Measurements from ENCODE around the gene SMAD9. TPM values are rescaled to one million over a fixed set of nuclear protein-coding genes. Genes with fewer than 3 reads are reported as not detected.

The SMAD9 gene
- total RNA-seq (2014; rRNA removed; shearing (Covaris generic); ENCODE audit: low replicate concordance) = 0.19 TPM in 1 of 2 replicates, not detected in the other

DNA sequence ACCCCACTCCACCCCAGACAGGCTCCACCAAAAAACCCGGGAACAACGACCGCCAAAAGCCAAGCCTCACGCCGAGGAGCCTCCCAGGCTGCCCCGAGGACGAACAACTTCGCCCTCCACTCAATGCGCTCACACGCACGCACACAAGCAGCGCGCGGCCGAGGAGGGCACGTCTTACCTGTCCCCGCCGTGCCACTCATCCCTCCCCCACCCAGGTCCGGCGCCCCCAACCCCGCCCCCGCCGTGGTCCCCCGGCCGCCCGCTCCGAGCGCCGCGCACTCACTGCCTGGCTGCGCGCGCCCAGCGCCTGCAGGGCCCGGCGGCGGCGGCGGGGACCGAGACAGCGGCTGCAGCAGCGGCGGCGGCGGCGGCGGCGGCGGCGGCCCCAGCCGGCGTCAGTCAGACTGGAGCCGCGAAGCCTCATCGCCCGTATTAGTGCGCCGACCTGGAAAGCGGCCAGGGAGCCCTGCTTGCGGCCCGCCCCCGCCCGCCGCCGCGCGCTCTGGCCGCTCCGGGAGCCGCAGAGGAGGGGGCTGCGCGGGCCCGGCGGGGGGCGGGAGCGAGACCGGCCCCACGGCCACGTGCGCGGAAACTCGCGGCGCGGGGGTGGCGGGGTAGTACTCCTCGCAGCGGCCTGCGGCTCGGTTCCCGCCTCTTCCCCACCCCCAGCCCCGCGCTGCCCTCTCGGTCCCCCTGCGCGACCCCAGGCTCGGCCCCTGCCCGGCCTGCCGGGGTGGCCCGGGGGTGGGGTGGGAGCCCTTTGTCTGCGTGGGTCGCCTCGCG, at the start of gene SMAD9:
Gene SMAD9 (minus strand): TSS at position 406 of the 783 bp plus-strand sequence. CDS start 40,549 bp downstream, outside the sequence.
- Histone ChIP-seq H4K20me1 (ENCODE audit: insufficient read depth, low read depth, low read length) (no peaks in the 10 kb centered on the region), H3K9me2 (replicated peaks; ENCODE audit: insufficient read depth, low read length) (no peaks in the 10 kb centered on the region), H3K4me1 (ENCODE audit: low read length) (peaks cover 9% of the 10 kb centered on the region), H3K79me2 (ENCODE audit: low read length) (no peaks in the 10 kb centered on the region), H3K36me3 (ENCODE audit: insufficient read depth, low read length) (no peaks in the 10 kb centered on the region), H3K9me3 (ENCODE audit: low read length) (no peaks in the 10 kb centered on the region), H3K27ac (ENCODE audit: low read length) (no peak within 1 kb of the TSS), H2AFZ (ENCODE audit: low read length) (no peak within 1 kb of the TSS), H3K4me2 (ENCODE audit: low read depth, low read length, poor library complexity, severe bottlenecking) (no peak within 1 kb of the TSS), H3K9ac (ENCODE audit: low read length) (no peak within 1 kb of the TSS), H3K27me3 (ENCODE audit: low read length) (no peaks in the 10 kb centered on the region), H3K4me3 (ENCODE audit: low read length) (no peak within 1 kb of the TSS)
- no peak for DNase-seq

DNA sequence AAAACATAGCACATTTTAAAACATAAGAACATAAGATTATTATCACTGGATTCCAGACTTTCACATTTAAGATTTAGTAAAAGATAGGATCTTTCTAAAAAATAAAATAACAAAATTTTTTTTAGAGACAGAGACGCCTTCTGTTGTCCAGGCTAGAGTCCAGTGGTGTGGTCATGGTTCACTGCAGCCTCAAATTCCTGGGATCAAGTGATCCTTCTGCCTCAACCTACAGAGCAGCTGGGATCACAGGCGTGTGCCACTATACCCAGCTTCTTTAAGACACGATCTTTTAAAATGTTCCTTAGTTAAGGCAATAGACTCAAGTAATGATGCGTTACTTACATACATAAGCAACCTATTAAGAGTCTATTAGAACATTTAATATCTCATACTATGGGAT, 46.4 kb upstream of the SMAD9 start:
- no peak overlapping the region for H3K4me2 ChIP-seq (ENCODE audit: low read depth, low read length, poor library complexity, severe bottlenecking)
- peaks cover 61% of the 10 kb centered on the region; the same call in 1 of the 2 replicates for H3K36me3 ChIP-seq (ENCODE audit: insufficient read depth, low read length)

DNA sequence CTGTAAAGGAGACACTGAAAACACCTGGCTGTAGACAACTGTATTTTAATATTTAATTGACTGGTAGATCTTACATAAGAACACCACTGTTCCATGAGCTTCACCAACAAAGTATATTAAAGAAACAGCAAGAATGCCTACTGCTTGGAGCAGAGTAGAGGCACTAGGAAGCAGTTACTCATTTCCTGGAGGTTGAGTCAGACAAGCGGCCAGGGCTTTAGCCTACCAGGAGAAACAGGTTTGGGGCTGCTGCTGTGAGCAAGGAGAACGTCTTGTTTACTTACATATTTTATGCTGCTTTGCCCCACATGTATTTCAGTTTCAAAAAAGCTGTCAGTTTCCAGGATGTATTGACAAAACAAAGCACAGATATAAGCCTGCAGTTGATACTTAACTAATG, 45.7 kb upstream of the SMAD9 start:
- Histone ChIP-seq H3K9me3 (ENCODE audit: low read length) (no peaks in the 10 kb centered on the region), H3K4me1 (ENCODE audit: low read length) (no peaks in the 10 kb centered on the region), H3K27ac (ENCODE audit: low read length) (no peak overlapping the region), H3K36me3 (ENCODE audit: insufficient read depth, low read length) (peaks cover 56% of the 10 kb centered on the region; the same call in 1 of the 2 replicates), H4K20me1 (ENCODE audit: insufficient read depth, low read depth, low read length) (no peaks in the 10 kb centered on the region), H3K9me2 (replicated peaks; ENCODE audit: insufficient read depth, low read length) (no peaks in the 10 kb centered on the region), H3K27me3 (ENCODE audit: low read length) (no peaks in the 10 kb centered on the region), H3K4me2 (ENCODE audit: low read depth, low read length, poor library complexity, severe bottlenecking) (no peak overlapping the region), H3K4me3 (ENCODE audit: low read length) (no peak overlapping the region), H3K9ac (ENCODE audit: low read length) (no peak overlapping the region), H3K79me2 (ENCODE audit: low read length) (peaks cover 13% of the 10 kb centered on the region), H2AFZ (ENCODE audit: low read length) (no peak overlapping the region)
- no peak for DNase-seq

More for the DNA sequence above, 46.4 kb upstream of the SMAD9 start:
- no peaks in the 10 kb centered on the region for H3K9me3 ChIP-seq (ENCODE audit: low read length)
- no peak overlapping the region for H3K27ac ChIP-seq (ENCODE audit: low read length)
- peaks cover 17% of the 10 kb centered on the region for H3K79me2 ChIP-seq (ENCODE audit: low read length)
- no peak overlapping the region for H3K4me3 ChIP-seq (ENCODE audit: low read length)
- no peak overlapping the region for H3K9ac ChIP-seq (ENCODE audit: low read length)
- no peaks in the 10 kb centered on the region for H3K4me1 ChIP-seq (ENCODE audit: low read length)
- no peak overlapping the region for H2AFZ ChIP-seq (ENCODE audit: low read length)
- no peak for DNase-seq
- no peaks in the 10 kb centered on the region for H3K9me2 ChIP-seq (replicated peaks; ENCODE audit: insufficient read depth, low read length)
- no peaks in the 10 kb centered on the region for H4K20me1 ChIP-seq (ENCODE audit: insufficient read depth, low read depth, low read length)
- H3K27me3 ChIP-seq (ENCODE audit: low read length) = no peaks in the 10 kb centered on the region

DNA sequence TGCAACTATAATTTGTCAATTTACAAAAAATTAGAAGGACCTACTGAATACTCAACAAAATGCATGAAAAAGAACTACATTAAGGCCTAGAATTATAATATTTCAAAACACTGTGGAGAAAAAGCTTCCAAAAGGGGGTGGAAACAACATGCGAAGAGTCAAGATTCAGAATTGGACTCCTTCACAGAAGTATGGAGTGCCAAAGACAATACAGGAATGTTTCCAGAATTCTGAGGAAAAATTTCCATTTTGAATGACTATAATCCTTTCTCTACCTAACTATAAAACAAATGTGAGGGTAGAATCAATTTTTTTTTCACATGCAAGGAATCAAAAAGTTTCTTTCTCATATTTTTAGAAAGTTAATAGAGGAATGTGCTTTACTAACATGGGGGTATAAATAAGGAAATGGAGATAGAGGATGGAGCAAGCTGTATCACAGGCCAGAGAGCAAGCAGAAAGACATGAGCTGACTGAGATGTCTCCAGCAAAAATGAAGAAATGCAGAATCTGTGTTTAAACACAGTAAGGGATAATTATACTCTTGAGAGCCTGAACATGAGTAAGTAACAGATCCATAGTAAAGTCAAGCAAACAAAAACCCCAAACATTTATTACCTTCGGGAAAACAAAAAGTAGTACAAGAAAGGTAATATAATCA, 39.5 kb upstream of the SMAD9 start:
- no peak overlapping the region for H3K4me3 ChIP-seq (ENCODE audit: low read length)
- H3K4me2 ChIP-seq (ENCODE audit: low read depth, low read length, poor library complexity, severe bottlenecking) = no peak overlapping the region
- no peaks in the 10 kb centered on the region for H3K27me3 ChIP-seq (ENCODE audit: low read length)
- H3K27ac ChIP-seq (ENCODE audit: low read length) = no peak overlapping the region
- DNase-seq = no peak
- peaks cover 40% of the 10 kb centered on the region for H3K36me3 ChIP-seq (ENCODE audit: insufficient read depth, low read length)
- no peak overlapping the region for H3K9ac ChIP-seq (ENCODE audit: low read length)
- no peaks in the 10 kb centered on the region for H3K9me2 ChIP-seq (replicated peaks; ENCODE audit: insufficient read depth, low read length)
- H3K4me1 ChIP-seq (ENCODE audit: low read length) = peaks cover 10% of the 10 kb centered on the region
- H3K9me3 ChIP-seq (ENCODE audit: low read length) = no peaks in the 10 kb centered on the region
- no peaks in the 10 kb centered on the region for H4K20me1 ChIP-seq (ENCODE audit: insufficient read depth, low read depth, low read length)
- 0 out of 2 replicates have a peak, but pooled peaks cover 10% of the 10 kb centered on the region for H3K79me2 ChIP-seq (ENCODE audit: low read length)
- H2AFZ ChIP-seq (ENCODE audit: low read length) = no peak overlapping the region

DNA sequence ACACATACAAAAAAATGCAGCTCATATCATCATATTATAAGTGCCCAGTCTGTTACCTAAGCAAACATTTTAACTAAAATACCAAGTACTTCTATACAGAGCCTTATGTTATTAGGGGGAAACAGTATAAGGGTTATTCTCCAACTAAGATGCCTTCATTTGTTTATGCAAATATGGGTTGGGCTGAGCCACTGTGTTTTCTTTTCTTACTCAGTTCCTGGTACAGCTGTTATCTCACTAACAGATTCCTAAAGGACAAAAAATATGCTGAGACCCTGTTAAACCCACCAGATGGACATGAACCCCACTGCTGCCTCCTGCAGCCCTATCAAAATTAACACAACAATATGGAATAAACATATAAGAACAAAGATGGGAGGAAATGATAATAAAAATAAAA, 34.5 kb upstream of the SMAD9 start:
- no peaks in the 10 kb centered on the region for H3K9me3 ChIP-seq (ENCODE audit: low read length)
- no peaks in the 10 kb centered on the region for H3K9me2 ChIP-seq (replicated peaks; ENCODE audit: insufficient read depth, low read length)
- H3K27me3 ChIP-seq (ENCODE audit: low read length) = no peaks in the 10 kb centered on the region
- H3K4me1 ChIP-seq (ENCODE audit: low read length) = peaks cover 29% of the 10 kb centered on the region
- H3K4me2 ChIP-seq (ENCODE audit: low read depth, low read length, poor library complexity, severe bottlenecking) = no peak overlapping the region
- H3K79me2 ChIP-seq (ENCODE audit: low read length) = 0 out of 2 replicates have a peak, but pooled peaks cover 1% of the 10 kb centered on the region
- no peak overlapping the region for H3K4me3 ChIP-seq (ENCODE audit: low read length)
- H4K20me1 ChIP-seq (ENCODE audit: insufficient read depth, low read depth, low read length) = no peaks in the 10 kb centered on the region
- DNase-seq = no peak
- H2AFZ ChIP-seq (ENCODE audit: low read length) = no peak overlapping the region
- peaks cover 23% of the 10 kb centered on the region for H3K36me3 ChIP-seq (ENCODE audit: insufficient read depth, low read length)
- H3K9ac ChIP-seq (ENCODE audit: low read length) = no peak overlapping the region
- no peak overlapping the region for H3K27ac ChIP-seq (ENCODE audit: low read length)

DNA sequence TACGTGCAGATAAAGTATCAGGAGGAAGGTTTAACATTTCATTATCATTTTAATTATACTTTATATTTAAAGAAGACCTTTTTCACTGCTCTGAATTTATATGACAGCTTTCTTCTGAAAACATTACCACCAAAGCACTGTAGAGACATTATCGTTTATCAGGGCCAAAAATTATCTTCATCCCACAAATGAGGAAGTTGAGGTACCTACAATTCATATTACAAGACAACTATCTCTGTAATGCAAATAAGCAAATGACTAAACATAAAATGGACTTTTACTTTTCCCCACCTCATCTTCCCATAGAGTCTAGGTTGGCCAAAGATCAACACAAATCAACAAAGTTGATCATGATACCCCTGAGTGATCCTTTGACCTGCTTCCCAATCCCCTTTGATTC, 30.9 kb upstream of the SMAD9 start:
- H3K79me2 ChIP-seq (ENCODE audit: low read length) = no peaks in the 10 kb centered on the region
- H3K27ac ChIP-seq (ENCODE audit: low read length) = no peak overlapping the region; the same call in 1 of the 2 replicates
- no peaks in the 10 kb centered on the region for H3K9me2 ChIP-seq (replicated peaks; ENCODE audit: insufficient read depth, low read length)
- DNase-seq = no peak
- no peaks in the 10 kb centered on the region for H3K9me3 ChIP-seq (ENCODE audit: low read length)
- peak overlapping the region; percentile 19 for H3K4me2 ChIP-seq (ENCODE audit: low read depth, low read length, poor library complexity, severe bottlenecking)
- H3K27me3 ChIP-seq (ENCODE audit: low read length) = no peaks in the 10 kb centered on the region
- H3K4me1 ChIP-seq (ENCODE audit: low read length) = peaks cover 29% of the 10 kb centered on the region
- no peaks in the 10 kb centered on the region for H4K20me1 ChIP-seq (ENCODE audit: insufficient read depth, low read depth, low read length)
- peaks cover 22% of the 10 kb centered on the region for H3K36me3 ChIP-seq (ENCODE audit: insufficient read depth, low read length)
- H3K9ac ChIP-seq (ENCODE audit: low read length) = no peak overlapping the region
- no peak overlapping the region for H2AFZ ChIP-seq (ENCODE audit: low read length)
- no peak overlapping the region for H3K4me3 ChIP-seq (ENCODE audit: low read length)

DNA sequence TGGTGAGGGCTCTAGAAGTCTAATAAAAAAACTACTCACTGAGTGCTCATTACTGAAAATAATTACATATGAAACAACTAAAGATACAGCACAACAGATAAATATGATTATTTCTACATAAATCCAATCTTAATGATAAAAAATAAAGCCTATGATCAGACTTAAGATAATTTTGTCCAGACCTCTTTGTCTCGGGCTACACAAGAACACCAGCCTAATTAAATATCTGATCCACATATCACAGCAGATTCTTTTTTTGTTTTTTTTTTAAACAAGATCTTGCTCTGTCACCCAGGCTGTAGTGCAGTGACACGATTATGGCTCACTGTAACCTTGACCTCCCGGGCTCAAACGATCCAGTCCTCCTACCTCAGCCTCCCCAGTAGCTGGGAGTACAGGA, 30.3 kb upstream of the SMAD9 start:
- no peaks in the 10 kb centered on the region for H3K9me3 ChIP-seq (ENCODE audit: low read length)
- H3K36me3 ChIP-seq (ENCODE audit: insufficient read depth, low read length) = peaks cover 18% of the 10 kb centered on the region
- no peak for DNase-seq
- H3K4me3 ChIP-seq (ENCODE audit: low read length) = no peak overlapping the region
- H4K20me1 ChIP-seq (ENCODE audit: insufficient read depth, low read depth, low read length) = no peaks in the 10 kb centered on the region
- H3K27ac ChIP-seq (ENCODE audit: low read length) = no peak overlapping the region
- no peak overlapping the region for H3K4me2 ChIP-seq (ENCODE audit: low read depth, low read length, poor library complexity, severe bottlenecking)
- H2AFZ ChIP-seq (ENCODE audit: low read length) = no peak overlapping the region
- H3K9ac ChIP-seq (ENCODE audit: low read length) = no peak overlapping the region
- peaks cover 26% of the 10 kb centered on the region for H3K4me1 ChIP-seq (ENCODE audit: low read length)
- H3K27me3 ChIP-seq (ENCODE audit: low read length) = no peaks in the 10 kb centered on the region
- H3K9me2 ChIP-seq (replicated peaks; ENCODE audit: insufficient read depth, low read length) = no peaks in the 10 kb centered on the region
- H3K79me2 ChIP-seq (ENCODE audit: low read length) = no peaks in the 10 kb centered on the region

DNA sequence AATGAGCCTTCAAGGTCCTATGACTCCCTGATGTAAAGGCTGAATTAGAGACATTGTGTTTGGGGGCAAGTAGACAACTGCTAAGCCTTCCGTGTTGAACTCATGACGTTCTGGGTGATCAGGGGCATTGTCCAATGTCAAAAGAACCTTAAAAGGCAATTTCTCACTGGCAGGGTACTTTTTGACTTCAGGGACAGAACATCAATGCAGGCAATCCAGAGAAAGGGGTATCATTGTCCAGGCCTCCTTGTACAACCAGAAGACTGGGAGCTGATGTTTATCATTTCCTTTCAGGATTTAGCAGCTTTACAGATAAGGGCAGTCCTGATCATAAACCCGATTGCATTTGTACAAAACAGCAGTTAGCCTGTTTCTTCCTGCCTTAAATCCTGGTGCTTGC, 25.0 kb upstream of the SMAD9 start:
- Histone ChIP-seq H3K4me3 (ENCODE audit: low read length) (no peak overlapping the region), H3K9me3 (ENCODE audit: low read length) (no peaks in the 10 kb centered on the region), H4K20me1 (ENCODE audit: insufficient read depth, low read depth, low read length) (no peaks in the 10 kb centered on the region), H3K79me2 (ENCODE audit: low read length) (no peaks in the 10 kb centered on the region), H2AFZ (ENCODE audit: low read length) (no peak overlapping the region), H3K36me3 (ENCODE audit: insufficient read depth, low read length) (peaks cover 8% of the 10 kb centered on the region; the same call in 1 of the 2 replicates), H3K4me1 (ENCODE audit: low read length) (no peaks in the 10 kb centered on the region), H3K4me2 (ENCODE audit: low read depth, low read length, poor library complexity, severe bottlenecking) (no peak overlapping the region), H3K9me2 (replicated peaks; ENCODE audit: insufficient read depth, low read length) (no peaks in the 10 kb centered on the region), H3K27ac (ENCODE audit: low read length) (no peak overlapping the region), H3K27me3 (ENCODE audit: low read length) (no peaks in the 10 kb centered on the region), H3K9ac (ENCODE audit: low read length) (no peak overlapping the region)
- DNase-seq = no peak

Measured in Karpas-422 (cell line).